NCI-H460 (cell line): ENCODE measurements around the gene ROR2. TPM values are rescaled to one million over a fixed set of nuclear protein-coding genes. Genes with fewer than 3 reads are reported as not detected.

Source experiments
- DNase-seq: peaks from one replicate; pipeline ENCODE4 v3.0.0-alpha.2; 2016; ENCODE audit warnings: low read depth; ENCODE audit errors: extremely low read depth
- total RNA-seq: library from RNA; depleted of rRNA; stranded (reverse); fragments of >200 nt; shearing (Covaris generic); gene quantifications from 2 replicates; pipeline ENCODE4 v1.2.3, GENCODE V29; 2014

Gene ROR2
- total RNA-seq, 1 experiment from 2014 or later: 0.10 TPM

DNA sequence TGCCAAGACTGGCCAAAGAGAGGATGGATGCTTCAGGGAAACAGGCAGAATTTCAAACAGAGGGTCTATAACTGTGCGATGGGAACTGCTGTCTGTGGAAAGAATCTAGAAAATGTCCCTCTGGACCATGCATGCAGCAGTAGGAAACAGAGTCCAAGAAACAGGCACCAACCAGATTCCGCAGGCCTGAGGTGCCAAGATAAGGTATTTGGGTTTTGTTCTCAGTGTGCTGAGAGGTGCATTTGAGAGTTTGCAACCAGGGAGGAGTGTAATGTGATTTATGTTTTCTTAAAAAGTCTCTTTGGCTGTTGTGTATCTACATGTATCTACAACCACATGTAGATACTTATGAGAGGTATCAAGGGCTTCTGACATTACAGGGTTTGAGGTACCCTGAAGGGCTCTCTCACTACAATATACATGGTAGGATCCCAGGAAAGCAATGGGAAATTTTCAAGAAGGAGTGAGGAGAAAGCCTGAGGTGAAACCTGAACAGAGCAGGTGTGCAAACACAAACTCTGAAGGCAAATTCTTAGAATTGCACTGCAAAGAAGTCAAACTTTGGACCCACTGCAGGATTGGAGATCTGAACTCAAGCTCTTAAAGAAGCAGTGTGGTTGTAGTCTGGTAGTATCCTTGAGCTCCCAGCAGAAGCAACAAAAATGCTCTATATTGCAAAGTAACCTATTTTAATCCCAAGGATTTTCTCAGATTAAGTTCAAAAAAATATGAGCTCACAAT, 343.6 kb downstream of the ROR2 start:
- DNase-seq: no peak

DNA sequence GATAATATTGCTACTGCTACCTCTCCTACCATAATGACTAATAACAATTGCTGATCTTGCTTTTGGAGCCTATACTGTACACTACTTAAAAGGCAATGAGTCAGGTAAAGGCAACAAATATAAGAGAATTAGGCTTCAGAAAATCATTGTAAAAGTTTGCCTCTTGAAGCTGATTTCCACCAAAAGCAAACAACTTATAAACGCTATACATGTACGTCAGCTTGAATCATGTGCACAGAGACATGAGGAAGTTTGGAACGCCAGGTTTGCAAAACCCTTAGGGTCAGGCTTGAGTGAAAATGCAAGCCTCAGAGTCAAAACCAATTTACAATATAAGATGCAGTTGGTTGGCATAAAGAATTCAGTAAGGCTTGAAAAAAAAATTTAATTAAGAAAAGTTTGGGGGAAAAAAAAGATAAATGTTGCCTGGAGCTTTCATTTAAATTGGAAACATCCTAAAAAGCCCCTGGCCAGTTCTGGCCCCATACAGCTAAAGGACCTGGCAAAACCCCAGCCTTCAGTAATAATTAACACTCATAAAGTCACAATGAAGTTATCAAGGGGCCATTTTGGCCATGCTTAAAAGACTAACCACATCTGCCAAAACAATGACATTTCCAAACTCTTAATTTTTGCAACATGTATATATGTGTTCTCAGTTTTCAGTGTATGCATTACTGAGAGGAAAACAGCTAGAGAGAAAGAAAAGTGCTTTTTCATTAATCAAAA, 345.4 kb downstream of the ROR2 start:
- DNase-seq: no peak

DNA sequence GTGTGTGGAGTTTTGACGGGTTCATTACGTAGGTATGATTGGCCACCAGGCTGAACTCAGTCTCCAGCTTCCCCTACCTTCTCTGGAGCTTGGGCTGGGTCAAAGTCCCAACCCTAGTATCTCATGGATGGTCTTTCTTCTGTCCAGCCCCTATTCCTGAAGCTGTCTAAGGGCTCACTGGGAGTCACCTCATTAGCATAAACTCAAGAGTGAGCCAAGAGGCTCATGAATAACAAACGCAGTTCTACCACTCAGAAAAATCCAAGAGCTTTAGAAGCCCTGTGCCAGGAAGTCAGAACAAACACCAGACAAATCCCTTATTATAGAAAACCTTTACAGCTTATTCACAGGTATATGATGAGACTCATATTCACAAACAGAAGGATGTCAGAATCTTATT, 346.1 kb downstream of the ROR2 start:
- DNase-seq: no peak

DNA sequence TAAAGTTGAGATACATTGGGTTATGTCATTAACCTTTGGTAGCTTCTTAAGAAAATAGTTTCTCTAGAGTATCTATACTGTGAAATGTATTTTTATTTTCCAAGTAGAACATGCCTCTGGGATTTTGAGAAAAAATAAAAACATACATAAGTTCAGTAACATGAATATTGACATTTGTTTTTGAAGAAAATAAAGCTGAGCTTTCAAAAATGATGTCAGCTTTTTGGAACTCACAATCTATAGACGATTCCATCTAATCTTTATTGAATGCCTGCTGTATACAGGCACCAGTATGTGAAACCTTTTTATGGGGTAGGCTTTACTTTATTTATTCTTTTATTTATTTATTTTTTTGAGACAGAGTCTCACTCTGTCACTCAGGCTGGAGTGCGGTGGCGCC, 350.5 kb downstream of the ROR2 start:
- DNase-seq: no peak

DNA sequence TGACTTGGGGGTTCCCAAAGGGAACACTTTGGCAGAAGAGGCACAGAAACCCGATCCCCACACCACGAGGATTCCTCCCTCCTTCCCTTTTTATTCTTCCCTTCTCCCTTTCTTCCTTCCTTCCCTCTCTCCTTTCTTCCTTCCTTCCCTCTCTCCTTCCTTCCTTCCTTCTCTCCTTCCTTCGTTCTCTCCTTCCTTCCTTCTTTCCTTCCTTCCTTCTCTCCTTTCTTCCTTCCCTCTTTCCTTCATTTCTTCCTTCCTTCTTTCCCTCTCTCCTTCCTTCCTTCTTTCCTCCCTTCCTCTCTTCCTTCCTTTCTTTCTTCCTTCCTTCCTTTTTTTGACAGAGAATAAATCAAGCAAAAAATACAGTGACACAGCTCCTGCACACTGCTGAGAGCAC, 358.4 kb downstream of the ROR2 start:
- no peak for DNase-seq

DNA sequence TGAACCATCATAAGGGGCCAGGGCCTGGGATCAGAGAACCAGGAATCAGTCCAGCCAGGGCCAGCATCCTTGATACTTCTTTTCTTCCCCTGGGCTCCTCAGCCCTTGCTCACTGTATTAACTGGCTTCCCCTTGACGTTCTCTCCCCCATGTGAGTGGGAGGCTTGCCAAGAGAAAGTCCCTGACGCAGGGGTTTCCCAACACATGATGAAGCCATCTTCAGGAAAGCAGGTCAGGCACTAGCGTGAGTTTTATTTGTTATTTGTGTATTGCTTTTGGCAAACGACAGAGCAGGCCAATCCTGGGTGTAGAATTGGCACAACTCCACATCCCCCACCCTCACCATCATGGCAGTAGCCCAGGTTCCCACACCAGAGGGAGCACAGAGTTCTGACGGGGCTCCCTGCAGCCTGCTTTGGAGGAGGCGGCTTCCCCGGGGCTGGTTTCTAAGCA, 360.9 kb downstream of the ROR2 start:
- DNase-seq: no peak

DNA sequence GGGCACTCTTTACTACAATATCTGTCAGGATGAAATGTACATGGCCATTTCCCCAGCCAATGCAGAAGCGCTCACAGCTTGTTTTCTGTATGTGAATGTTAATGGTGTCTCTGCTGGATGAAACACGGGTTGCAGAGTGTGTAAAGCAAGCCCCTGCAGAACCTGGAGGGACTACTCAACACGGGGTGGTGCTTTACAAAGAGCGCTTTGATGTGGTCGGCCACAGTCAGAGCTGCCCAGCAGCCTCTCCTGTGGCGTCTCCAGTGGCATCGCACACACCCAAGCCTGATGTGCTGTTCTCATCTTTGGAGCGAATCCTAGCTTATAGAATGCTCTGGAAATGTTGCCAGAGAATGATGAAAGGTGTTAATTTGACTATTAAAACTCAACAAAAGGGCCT, 363.7 kb downstream of the ROR2 start:
- DNase-seq: no peak

DNA sequence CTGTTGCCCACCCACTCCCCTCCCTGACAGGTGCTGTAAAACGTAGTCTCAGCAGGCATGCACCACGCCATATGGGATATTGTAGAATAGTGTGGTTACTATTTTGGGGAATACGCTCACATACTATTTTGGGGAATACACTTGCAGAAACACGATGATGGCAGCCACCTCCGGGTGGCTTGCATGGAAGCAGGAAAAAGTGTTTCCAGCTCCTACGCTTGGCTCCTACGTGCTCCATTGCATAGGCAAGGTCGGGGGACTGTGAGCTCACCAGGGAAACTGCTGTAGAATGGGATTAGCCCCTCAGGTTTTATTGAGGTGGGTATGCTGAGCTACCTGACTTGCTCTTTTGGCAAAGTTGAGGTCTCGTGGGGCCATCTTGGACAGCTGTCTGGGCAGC, 366.1 kb downstream of the ROR2 start:
- no peak for DNase-seq

DNA sequence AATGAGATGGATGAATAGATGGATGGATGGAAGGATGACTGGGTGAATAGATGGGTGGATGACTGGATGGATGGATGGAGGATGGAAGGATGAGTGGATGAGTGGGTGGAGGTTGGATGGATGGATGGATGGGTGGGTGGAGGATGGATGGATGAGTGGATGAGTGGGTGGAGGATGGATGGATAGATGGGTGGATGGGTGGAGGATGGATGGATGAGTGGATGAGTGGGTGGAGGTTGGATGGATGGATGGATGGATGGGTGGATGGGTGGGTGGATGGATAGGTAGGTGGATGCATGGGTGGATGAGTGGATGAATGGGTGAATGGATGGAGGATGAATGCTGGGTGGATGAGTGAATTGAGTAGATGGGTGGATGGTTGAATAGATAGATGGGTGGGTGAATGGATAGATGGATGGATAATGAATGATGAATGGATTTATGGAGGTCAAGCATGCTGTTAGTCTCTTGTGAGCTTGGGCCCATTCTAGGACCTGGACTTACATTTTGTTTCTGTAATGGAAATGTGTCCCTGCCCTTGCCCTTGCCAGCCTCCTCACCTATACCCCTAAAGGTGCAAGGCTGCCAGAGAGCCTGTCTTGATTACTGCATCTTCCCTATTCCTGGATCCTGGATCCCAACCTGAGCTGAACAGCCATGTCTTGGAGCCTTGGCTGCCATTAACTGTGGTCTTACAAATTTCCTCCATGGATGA, 366.7 kb downstream of the ROR2 start:
- no peak for DNase-seq

DNA sequence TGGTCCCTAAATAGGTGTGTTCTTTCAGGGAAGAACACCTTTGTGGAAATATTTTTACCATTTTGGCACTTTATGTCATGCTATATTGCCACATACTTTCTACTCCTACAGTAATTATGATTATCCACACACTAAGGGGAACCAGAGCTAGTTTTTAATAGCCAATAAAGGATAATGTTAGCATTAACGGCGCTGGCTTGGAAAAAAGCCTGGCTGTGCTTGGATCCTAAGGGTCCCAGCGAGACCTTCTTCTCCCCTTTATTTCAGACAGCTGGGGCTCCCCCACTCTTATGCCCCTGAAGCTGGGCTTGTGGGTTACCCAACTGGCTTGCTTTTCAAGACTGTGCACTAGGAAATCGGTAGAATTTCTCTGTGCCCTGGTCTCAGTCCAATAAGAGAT, 367.8 kb downstream of the ROR2 start:
- no peak for DNase-seq

DNA sequence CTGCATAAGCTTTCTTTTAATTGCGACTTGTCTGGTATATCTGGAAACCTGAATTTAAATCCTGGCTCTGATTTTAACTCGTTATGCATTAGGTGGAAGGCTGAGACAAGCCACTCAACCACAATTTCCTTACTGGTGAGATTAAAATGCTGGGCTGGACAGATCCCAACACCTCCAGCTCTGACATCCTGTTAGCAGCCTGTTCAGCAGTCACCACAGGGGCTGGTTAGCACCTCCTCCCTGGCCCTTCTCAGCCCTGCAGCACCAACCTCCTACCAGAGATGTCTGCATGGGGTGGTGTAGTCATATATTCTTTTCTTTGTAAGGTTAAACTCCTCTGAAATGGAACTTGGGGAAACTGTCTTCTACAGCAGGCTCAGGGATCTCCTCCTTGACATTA, 369.9 kb downstream of the ROR2 start:
- no peak for DNase-seq

DNA sequence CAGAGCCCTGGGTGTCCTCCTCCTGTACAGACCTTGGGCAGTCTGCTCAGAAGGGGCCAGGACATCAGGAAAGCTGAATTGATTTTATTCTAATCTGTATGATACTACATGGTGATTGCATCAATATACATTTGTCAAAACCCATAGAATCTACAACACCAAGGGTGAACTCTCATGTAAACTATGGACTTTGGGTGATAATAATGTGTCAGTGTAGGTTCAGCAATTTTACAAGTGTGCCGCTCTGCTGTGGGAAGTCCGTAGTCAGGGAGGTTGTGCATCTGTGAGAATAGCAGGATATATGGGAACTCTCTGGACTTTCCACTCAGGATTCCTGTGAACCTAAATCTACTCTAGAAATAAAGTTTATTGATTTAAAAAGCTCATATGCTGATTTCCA, 371.1 kb downstream of the ROR2 start:
- DNase-seq: no peak

DNA sequence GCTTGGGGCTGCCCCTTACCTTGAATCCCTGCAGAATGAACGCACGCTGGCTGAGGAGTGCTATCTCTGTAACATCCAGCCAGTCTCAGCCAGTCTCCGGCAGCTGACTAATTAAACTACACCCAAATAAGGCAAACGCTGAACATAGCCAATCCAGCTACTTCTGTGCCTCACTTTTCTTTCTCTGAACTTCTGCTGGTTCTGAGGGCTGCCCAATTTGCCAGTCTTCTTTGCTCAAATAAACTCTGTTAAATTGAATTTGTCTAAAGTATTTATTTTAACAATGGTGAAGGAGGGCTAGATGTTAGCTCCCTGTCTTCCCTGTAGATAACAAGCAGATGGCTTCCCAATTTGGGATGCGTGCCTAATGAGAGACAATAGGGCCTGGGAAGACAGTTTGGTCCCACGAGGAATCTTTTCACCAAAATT, 372.4 kb downstream of the ROR2 start:
- no peak for DNase-seq

DNA sequence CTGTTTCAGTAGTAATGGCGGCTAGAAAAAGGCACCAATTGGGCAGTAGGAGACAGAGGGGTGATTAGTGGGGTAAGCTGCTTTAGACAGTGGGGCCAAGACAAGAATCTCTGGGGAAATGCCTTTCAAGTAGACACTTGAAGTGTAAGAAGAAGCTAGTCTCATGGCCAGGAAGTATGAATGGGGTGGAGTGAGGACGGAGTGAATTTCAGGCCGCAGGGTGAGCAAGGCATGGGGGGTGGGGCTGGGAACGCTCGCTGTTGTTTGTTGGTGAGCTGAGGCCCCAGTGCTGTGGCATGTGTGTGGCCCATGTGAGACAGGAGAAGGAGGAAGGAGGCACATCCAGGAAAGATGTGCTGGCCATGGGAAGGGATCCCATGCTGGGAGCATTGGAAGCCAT, 377.2 kb downstream of the ROR2 start:
- DNase-seq: no peak

DNA sequence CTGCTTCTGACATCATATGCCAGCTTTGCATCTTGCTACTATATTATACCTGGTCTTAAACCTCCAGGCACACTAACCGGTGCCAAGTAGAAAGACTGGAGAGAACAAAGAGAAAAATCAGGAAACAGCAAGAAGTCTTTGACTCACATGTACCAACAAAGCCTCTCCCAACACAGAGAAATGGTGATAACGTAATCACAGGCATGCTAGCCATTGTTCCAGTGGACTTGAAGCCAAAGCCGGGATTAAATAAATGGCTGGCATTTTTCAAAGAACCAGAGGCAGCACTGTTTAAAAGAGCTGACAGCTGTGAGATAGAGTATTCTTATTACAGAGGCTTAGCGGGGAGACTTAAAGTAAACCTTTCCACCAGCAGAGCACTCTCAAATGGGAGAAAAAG, 378.0 kb downstream of the ROR2 start:
- no peak for DNase-seq

DNA sequence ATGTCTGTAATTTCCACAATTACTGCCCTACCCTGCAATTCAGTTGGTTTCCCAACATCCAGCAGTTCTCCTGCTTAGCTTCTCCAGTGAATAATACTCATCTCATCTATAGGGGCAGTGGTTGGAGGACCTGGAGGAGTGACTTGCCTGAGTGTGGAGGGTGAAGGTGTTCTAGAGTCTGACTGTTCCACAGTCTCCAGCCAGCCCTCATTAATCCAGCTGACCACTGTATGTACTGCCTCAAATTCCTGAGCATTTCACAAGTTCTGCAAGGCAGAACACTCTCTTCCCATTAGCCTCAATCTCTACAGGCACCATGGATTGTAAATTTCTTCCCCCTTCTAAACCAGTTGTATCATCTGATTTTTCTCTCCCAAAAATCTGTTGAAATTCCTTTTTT, 379.0 kb downstream of the ROR2 start:
- no peak for DNase-seq

DNA sequence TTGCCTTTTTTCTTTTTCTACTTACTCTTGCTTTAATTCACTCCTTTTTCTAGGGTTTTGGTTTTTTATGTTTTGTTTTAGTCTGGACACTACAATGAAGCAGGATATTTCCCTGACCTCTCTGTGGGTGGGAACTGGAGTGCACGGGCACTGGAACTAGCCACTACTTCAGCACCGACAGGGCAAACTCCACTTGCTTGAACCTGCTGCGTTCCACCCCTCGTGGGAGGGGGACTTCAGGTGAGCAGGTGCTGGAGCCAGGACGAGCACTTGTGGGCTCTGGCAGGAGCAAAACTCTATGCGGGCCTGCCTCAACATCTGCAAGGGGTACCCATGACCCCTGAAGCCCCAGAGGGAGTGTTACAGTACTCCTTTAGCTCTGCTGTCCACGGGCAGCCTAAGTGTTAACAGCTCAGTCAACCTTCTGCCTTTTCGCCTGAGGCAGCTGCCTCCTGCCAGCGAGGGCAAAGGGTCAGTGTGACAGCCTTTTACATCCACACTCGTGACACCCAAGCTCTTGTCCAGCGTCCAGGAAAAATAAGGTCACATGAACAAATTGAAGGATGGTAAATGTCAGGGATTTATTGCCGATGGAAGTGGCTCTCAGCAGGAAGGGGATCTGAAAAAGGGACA, 382.3 kb downstream of the ROR2 start:
- no peak for DNase-seq

DNA sequence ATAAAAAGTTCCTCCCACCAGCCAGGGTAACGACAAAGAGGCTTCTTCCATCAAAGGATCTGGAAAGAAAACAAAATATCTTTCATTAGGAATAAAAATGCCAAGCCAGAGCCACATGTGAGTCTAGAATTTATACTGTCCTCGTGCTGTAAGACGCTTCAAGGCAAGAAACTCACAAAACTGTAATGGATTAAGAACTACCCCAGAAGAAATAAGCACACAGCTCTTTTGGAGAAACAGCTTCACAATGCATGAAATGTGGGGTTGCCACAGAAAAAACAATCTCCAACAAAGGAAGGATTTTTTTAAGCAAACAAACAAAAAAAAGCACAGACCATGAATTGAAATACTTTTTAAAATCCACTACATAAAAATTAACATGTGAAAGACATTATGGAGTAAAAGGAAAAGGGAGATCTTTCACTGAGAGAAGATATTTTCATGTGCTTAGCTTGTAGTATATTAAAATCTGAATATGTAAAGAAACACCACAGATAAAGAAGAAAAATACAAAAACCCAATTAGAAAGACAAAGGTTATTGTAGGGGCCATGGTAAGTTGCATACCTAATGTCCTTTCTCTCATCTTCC, 385.9 kb downstream of the ROR2 start:
- no peak for DNase-seq

DNA sequence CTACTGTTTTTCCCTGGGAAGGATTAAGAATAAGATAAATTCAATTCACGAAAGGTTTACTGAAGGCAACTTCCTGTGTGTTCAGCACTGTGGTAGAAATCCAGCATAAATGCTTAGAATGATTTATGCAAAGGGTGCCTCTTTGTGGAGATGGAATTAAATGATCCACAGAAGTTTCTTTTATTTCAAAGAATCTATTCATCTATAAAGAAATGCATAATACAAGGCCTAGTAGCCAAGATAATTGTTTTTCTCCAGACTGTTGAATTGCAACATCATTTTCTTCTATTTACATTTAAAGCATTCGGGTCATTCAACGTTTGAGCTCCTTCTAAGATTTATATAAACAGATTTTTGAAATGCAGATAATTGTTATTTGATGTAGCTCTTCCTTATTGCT, 387.6 kb downstream of the ROR2 start:
- no peak for DNase-seq

DNA sequence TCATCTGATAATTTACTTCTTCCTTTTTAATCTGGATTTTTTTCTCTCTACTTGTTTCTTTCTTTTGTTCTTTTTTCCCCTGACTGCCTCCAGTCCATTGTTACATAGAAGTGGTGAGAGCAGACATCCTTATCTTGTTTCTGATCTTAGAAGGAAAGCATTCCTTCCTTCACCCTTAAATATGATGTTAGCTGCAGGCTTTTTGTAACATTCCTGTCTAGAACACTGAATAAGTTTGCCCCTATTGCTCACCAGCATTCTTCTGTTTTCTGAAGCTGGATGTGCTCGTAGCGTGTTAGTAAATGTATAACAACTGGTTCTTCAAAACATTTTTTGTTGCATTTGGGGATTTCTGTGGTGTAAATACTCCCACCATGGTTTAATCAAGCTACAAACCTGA, 389.7 kb downstream of the ROR2 start:
- no peak for DNase-seq

DNA sequence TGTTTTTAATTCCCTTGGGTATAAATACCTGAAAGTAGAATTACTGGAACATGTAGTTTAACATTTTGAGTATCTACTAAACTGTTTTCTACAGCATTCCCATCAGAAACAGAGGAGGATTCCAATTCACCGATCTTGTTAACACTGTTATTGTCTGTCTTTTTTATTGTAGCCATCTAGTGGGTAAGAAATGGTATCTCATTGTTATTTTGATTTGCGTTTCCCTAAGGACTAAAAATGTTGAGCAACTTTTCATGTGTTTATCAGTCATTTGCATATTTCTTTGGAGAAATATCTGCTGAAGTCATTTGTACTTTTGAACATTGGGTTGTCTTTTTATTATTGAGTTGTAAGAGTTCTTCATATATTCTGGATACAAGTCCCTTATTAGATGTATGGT, 391.1 kb downstream of the ROR2 start:
- no peak for DNase-seq
